ENCODE measurements around the gene PSMA4.

- TF ChIP-seq CTCF (conservative IDR thresholded peaks at IDR 0.05; ENCODE audit: low read depth in 2 of 2) = no peak
- TF ChIP-seq POLR2AphosphoS5 (IDR thresholded peaks at IDR 0.05; ENCODE audit: low read depth) = no peak
- no peak for TF ChIP-seq STAT1 (IDR thresholded peaks at IDR 0.05; ENCODE audit: unreplicated experiment)
- TF ChIP-seq EZH2phosphoT487 (IDR thresholded peaks at IDR 0.05; ENCODE audit: unreplicated experiment) = no peak
- TF ChIP-seq REST (IDR thresholded peaks at IDR 0.05; ENCODE audit: unreplicated experiment) = no peak
- TF ChIP-seq EZH2 (IDR thresholded peaks at IDR 0.05; ENCODE audit: low read depth, unreplicated experiment) = no peak
- TF ChIP-seq ZNF331 (CRISPR knock-in tag; IDR thresholded peaks at IDR 0.05; ENCODE audit: low read depth) = no peak
- TF ChIP-seq ETS1 (IDR thresholded peaks at IDR 0.05) = no peak
- TF ChIP-seq NANOG (IDR thresholded peaks at IDR 0.05; ENCODE audit: borderline replicate concordance) = no peak
- no peak for TF ChIP-seq CREB1 (CRISPR knock-in tag; IDR thresholded peaks at IDR 0.05; ENCODE audit: low read depth)
- no peak for TF ChIP-seq ZNF114 (CRISPR knock-in tag; IDR thresholded peaks at IDR 0.05)
Measured at GRCh38 chr15:78533331-78533730, 6.9 kb upstream of the PSMA4 start.
